GM19240 (cell line): ENCODE measurements around the gene CLEC16A.

Experiments
- DNase-seq: peaks from one replicate; pipeline ENCODE4 v3.0.0; 2011; ENCODE audit warnings: low spot score; ENCODE audit not compliant: insufficient read length

CLEC16A gene

GRCh38 chr16:11139326-11140097, 195.1 kb downstream of the CLEC16A start:
- DNase-seq = no peak

- DNase-seq = no peak
Measured at GRCh38 chr16:11140098-11140375, 195.7 kb downstream of the CLEC16A start.

DNA sequence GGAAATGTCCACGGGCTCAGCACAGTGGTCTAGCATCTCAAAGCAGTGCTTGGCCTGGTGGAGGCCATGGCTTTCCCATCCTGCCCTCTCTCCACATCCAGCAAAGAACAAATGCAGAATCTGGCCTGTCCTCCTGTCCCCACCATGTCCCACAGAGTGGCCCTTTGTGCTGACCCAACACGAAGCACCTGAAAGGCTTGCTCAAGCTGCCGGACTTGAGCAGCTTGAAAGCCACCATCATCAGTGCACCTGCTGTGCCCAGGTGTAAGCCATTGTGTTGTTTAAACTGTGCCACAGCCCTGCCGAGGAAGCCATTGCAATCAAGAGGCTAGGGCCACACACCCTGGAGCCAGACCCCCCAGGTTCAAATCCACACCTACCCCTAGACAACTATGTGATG, 196.1 kb downstream of the CLEC16A start:
- DNase-seq = no peak

- no peak for DNase-seq
Measured at GRCh38 chr16:11140867-11141266, 196.5 kb downstream of the CLEC16A start.

- no peak for DNase-seq
Measured at GRCh38 chr16:11141409-11142260, 197.3 kb downstream of the CLEC16A start.

GRCh38 chr16:11142261-11142630, 197.9 kb downstream of the CLEC16A start:
- DNase-seq = no peak

DNA sequence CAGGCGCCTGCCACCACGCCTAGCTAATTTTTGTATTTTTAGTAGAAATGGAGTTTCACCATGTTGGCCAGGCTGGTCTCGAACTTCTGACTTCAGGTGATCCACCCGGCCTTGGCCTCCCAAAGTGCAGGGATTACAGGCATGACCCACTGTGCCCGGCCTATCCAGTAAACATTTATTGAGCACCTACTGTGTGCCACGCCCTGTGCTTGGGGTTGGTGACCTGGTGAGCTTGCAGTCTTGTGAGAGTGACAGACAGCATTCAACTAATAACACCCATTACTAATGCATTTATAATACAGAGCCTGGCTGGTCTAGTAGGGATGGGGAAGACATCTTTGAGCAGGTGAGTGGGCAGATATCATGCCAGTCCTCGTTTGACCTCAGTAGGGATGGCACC, 198.6 kb downstream of the CLEC16A start:
- DNase-seq = no peak

DNA sequence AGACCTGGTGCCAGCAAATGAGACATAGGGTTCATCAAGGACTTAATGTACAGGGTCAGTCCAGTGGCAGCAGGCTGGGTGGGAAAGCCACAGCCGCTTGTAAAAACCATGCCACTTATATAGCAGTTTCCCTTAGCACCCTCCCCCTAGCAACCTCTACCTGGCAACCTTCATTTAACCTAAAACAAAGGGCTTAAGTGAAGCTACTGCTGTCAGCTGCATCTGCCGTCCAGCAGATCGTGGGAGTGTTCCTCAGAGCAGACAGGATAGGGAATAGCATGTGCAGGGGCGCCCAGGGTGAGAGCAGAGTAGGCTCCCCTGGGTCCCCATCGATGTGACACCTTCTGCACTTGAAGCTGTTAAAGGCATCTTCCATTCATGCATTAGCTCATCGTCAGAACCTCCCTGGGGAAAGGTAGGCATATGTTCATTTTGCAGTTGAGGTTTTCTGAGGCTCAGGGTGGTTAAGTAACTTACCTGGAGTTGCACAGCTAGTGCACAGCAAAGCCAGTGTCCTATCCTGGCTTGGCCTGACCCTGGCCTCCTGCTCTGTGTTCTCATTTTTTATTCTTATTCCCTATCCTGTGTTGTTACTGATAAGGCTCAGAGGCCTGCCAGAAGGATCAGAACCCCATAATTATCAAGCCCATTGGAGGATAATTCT, 199.1 kb downstream of the CLEC16A start:
- no peak for DNase-seq

- no peak for DNase-seq
Measured at GRCh38 chr16:11144122-11144521, 199.8 kb downstream of the CLEC16A start.

- DNase-seq = no peak
Measured at GRCh38 chr16:11145173-11145818, 200.9 kb downstream of the CLEC16A start.

DNA sequence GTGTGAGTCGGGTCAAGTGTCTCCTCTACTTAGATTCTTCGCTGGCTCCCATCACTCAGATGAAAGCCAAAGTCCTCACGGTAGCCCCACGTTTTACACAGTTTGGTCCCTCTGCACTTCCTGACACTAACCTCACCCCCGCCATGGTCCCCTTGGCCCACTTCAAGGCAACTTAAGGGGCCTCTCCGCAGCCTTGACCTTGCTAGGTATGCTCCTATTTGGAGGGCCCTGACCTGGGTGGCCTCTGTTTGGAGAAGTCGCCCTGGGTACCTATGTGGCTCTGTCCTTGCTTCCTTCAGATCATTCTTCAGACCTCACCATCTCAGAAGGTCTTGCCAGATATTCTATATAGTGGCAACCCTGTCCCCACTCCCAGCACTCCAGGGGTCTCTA, 201.5 kb downstream of the CLEC16A start:
- no peak for DNase-seq

DNA sequence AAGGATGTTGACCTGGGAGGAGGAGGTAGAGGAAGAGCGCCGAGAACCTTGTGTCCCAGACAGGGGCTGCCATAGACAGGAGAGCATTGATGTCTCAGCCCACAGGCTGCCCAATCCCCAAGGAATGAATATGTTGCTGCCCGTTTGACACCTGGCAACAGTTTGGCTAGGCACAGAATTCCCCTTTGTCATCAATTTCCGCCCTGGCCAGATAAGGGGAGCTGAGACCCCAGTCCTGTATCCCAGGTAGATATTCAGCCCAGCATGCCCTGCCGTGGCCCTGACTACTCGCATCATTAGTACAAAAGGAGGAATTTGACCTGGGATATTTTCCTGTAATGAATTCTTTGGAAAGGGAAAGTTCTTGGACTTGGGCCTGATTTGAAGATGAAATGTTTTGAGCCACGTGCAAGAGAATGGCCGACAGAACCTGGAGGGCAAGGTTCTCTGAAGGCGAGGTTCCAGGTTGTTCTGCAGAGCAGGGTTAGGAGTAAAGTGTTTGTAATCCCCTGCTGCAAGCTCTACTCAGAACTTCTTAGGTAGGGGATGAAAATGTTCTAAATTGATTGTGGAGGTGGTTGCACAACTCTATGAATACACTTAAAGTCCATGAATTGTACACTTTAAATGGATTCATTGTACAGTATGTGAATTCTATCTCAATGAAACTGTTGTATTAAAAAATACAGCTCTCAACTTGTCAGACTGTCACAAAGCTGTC, 202.8 kb downstream of the CLEC16A start:
- no peak for DNase-seq

- DNase-seq = no peak
Measured at GRCh38 chr16:11147754-11148444, 203.5 kb downstream of the CLEC16A start.

GRCh38 chr16:11149011-11149616, 204.8 kb downstream of the CLEC16A start:
- no peak for DNase-seq

- DNase-seq = no peak
Measured at GRCh38 chr16:11150190-11150589, 205.8 kb downstream of the CLEC16A start.

DNA sequence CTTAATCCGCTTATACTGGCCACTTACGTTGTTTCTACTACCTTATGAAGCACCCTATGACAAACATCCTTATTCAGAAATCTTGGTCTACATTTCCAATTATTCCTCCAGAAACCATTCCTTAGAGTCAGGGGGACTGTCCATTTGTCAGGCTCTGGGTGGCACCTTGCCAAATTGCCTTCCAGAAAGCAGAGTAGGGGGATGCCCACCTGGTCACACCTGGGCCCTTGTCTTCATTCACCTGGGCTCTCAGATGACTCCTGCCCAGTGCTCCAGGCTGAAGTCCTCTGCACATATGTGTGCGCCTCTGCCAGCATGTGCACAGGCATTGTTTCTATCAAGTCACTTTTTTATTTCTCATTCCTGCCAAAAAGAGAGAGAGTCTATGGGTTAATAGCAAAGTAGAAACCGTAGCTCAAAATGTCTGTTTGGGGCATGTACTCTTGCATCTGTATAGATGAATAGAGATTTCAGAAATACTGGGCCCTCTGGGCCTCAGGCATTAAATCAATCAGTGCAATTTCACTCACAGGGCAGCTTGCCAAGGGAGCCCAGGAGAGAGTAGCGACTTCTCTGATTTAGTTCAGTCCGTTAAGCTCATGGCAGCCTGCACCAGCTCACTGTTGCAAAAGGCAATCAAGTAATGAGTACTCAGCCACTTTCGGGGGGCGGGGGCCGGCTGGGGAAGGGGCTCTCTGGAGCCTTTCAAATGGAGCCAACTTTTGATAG, 207.0 kb downstream of the CLEC16A start:
- no peak for DNase-seq

- no peak for DNase-seq
Measured at GRCh38 chr16:11151885-11152629, 207.7 kb downstream of the CLEC16A start.

- no peak for DNase-seq
Measured at GRCh38 chr16:11152677-11153331, 208.4 kb downstream of the CLEC16A start.
